ENCODE measurements around the gene PIM2. TPM values are rescaled to one million over a fixed set of nuclear protein-coding genes. Genes with fewer than 3 reads are reported as not detected.

Gene PIM2
- total and polyA plus RNA-seq, 9 of the 15 experiments (the other 6 are each of a cell fraction or from before 2014, with no cell fraction given), result 67.6 to 191 (median 108) TPM

- TF ChIP-seq SFPQ (IDR thresholded peaks at IDR 0.05; ENCODE audit: low read depth, low read length), result no peak
- no peak for TF ChIP-seq HDGF (IDR thresholded peaks at IDR 0.05)
- peak; percentile 79 for TF ChIP-seq CREB3L1 (IDR thresholded peaks at IDR 0.05; ENCODE audit: borderline replicate concordance, low read depth)
- peak; percentile 77 for TF ChIP-seq ATF7 (IDR thresholded peaks at IDR 0.05)
- no peak for TF ChIP-seq ZNF407 (IDR thresholded peaks at IDR 0.05; ENCODE audit: low read depth)
- peak; percentile 78 for TF ChIP-seq TFAP4 (CRISPR knock-in tag; IDR thresholded peaks at IDR 0.05; ENCODE audit: borderline replicate concordance)
- TF ChIP-seq ZNF512 (tag; IDR thresholded peaks at IDR 0.05), result no peak
- peak; percentile 96 for TF ChIP-seq NFYB (IDR thresholded peaks at IDR 0.05; ENCODE audit: extremely low read depth, insufficient read length)
- TF ChIP-seq NR4A1 (CRISPR knock-in tag; IDR thresholded peaks at IDR 0.05), result no peak
- no peak for TF ChIP-seq NR4A1 (tag; IDR thresholded peaks at IDR 0.05)
Measured at GRCh38 chrX:48957827-48958634, 39.2 kb upstream of the PIM2 start (continued).

All from K562 (cell line).